Peyer's patch (tissue), 4 donors: Measurements from ENCODE around the gene TP53AIP1.

Experiments used
- CTCF ChIP-seq, 6 experiments: fragments of 450-650 bp in 4 of 6; fragments of 200-600 bp in 2 of 6; sonication (generic) in 1 of 6; IDR thresholded peaks; one replicate each; pipeline ENCODE4 v1.5.1; 2017 to 2019; ENCODE audit warnings: antibody characterized with exemption in 6 of 6, mild to moderate bottlenecking in 3 of 6, moderate library complexity in 1 of 6
- POLR2A ChIP-seq, 2 donors: fragments of 450-650 bp; IDR thresholded peaks; one replicate each; pipeline ENCODE4 v1.5.1; 2017; ENCODE audit warnings: antibody characterized with exemption in 2 of 2, mild to moderate bottlenecking in 2 of 2, moderate library complexity in 2 of 2

- TF ChIP-seq CTCF (IDR thresholded peaks at IDR 0.05): no peak
- no peak for TF ChIP-seq POLR2A (IDR thresholded peaks at IDR 0.05)
These were observed 5.1 kb upstream of the TP53AIP1 start for GRCh38 chr11:128947773-128948172.
